ENCODE data around the gene C16orf54.

- TF ChIP-seq, protein P1, sequence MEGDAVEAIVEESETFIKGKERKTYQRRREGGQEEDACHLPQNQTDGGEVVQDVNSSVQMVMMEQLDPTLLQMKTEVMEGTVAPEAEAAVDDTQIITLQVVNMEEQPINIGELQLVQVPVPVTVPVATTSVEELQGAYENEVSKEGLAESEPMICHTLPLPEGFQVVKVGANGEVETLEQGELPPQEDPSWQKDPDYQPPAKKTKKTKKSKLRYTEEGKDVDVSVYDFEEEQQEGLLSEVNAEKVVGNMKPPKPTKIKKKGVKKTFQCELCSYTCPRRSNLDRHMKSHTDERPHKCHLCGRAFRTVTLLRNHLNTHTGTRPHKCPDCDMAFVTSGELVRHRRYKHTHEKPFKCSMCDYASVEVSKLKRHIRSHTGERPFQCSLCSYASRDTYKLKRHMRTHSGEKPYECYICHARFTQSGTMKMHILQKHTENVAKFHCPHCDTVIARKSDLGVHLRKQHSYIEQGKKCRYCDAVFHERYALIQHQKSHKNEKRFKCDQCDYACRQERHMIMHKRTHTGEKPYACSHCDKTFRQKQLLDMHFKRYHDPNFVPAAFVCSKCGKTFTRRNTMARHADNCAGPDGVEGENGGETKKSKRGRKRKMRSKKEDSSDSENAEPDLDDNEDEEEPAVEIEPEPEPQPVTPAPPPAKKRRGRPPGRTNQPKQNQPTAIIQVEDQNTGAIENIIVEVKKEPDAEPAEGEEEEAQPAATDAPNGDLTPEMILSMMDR (conservative IDR thresholded peaks at IDR 0.05), result no peak
- no peak for TF ChIP-seq EZH2 (IDR thresholded peaks at IDR 0.05; ENCODE audit: low read depth)
Measured at GRCh38 chr16:29699324-29700219, 46.2 kb downstream of the C16orf54 start.

All from PC-9 (cell line).